Measurements from ENCODE around the gene ADGRG6.

The ADGRG6 gene

DNA sequence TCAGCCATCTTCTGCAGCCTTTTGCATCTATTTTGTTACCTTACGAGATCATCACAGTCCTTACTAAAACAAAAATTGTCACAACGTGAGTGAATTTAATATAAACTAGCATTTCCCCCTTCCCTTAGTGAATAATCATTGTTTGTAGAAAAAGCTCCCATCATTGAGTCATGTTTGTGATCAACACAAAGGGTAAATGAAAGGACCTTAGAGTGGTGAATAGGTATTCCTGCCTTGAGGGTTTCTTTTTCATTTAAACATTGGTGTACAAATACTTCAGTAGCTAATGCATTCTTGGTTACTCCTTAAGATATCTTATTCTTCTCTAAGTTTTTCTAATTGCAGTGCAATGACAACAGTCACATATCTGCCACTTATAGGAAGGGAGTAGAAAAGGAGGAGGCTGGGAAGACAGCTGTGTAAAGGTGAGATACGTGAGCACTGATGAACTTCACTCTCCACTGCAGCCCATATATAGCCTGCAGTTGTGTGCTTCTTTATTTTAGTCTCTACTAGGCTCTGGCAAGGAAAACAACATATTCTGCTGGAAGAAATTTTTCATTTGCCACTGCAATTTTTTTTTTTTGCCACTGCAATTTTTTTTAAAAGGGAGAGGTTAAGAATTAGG is 27.8 kb downstream of the ADGRG6 start:
- Histone ChIP-seq H3K4me1 (ENCODE audit: control insufficient read depth in 5 of 5, insufficient read depth in 5 of 5, low read length in 5 of 5) (peaks cover 0 to 2% (median 0%) of the 10 kb centered on the region in 5 donors), H3K27me3 (ENCODE audit: control insufficient read depth in 5 of 5, insufficient read depth in 4 of 5, low read length in 5 of 5) (peaks cover 0 to 3% (median 0%) of the 10 kb centered on the region in 5 donors), H3K27ac (ENCODE audit: low read depth, low read length) (no peak overlapping the region), H3K36me3 (ENCODE audit: control insufficient read depth in 5 of 5, insufficient read depth in 5 of 5, low read length in 5 of 5) (no peaks in the 10 kb centered on the region), H3K9me3 (ENCODE audit: control insufficient read depth in 5 of 5, low read length in 5 of 5) (no peaks in the 10 kb centered on the region), H3K9ac (ENCODE audit: low read length in 5 of 5) (no peak overlapping the region), H3K4me3 (ENCODE audit: low read depth in 1 of 5, low read length in 5 of 5) (no peak overlapping the region)

DNA sequence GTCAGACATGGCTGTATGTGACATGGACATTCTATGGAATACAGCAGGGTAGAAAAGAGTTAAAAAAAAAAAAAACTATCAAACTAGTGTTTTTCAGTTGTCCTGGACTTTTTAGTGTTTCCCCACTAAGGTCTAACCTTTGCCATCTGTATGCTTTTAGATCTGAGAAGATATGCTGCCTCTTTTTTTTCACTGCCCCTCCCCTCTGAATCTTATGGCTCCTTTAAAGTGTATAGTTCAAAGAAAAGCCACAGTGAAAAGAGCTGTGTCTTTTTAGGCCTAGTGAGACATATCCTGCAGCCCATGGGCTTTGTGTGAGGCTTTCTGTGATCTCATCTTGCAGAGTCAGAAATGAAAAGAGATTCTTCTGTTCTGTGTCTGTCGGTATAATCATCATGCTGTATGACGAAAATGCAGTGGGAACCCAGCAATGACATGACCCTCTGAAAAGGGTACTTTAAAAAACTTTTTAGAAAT is 29.3 kb downstream of the ADGRG6 start:
- Histone ChIP-seq H3K4me1 (ENCODE audit: control insufficient read depth in 5 of 5, insufficient read depth in 5 of 5, low read length in 5 of 5) (peaks cover 0 to 2% (median 0%) of the 10 kb centered on the region in 5 donors), H3K27me3 (ENCODE audit: control insufficient read depth in 5 of 5, insufficient read depth in 4 of 5, low read length in 5 of 5) (peaks cover 0 to 3% (median 0%) of the 10 kb centered on the region in 5 donors), H3K4me3 (ENCODE audit: low read depth in 1 of 5, low read length in 5 of 5) (no peak overlapping the region), H3K36me3 (ENCODE audit: control insufficient read depth in 5 of 5, insufficient read depth in 5 of 5, low read length in 5 of 5) (no peaks in the 10 kb centered on the region), H3K27ac (ENCODE audit: low read depth, low read length) (no peak overlapping the region), H3K9ac (ENCODE audit: low read length in 5 of 5) (no peak overlapping the region), H3K9me3 (ENCODE audit: control insufficient read depth in 5 of 5, low read length in 5 of 5) (no peaks in the 10 kb centered on the region)

DNA sequence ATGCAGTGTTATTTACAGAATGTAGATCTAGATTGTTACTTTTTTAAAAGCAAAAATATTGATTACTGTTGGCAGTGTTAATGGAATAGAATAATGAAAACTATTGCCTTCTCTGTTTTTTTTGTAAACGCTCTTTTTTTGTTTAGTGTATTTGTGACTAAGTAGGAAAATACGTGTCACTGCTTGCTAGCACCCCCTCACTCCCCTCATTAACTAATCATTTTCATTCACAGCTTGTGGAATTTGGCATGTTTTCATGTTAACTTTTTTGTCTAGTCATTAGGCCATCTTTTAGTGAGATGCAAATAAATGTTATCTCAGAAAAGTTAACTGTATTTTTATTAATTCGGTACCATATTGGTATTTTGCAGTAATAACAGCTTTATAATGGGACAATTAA is 29.8 kb downstream of the ADGRG6 start:
- Histone ChIP-seq H3K4me3 (ENCODE audit: low read depth in 1 of 5, low read length in 5 of 5) (no peak overlapping the region), H3K4me1 (ENCODE audit: control insufficient read depth in 5 of 5, insufficient read depth in 5 of 5, low read length in 5 of 5) (peaks cover 0 to 2% (median 0%) of the 10 kb centered on the region in 5 donors), H3K9me3 (ENCODE audit: control insufficient read depth in 5 of 5, low read length in 5 of 5) (no peaks in the 10 kb centered on the region), H3K36me3 (ENCODE audit: control insufficient read depth in 5 of 5, insufficient read depth in 5 of 5, low read length in 5 of 5) (no peaks in the 10 kb centered on the region), H3K9ac (ENCODE audit: low read length in 5 of 5) (no peak overlapping the region), H3K27me3 (ENCODE audit: control insufficient read depth in 5 of 5, insufficient read depth in 4 of 5, low read length in 5 of 5) (peaks cover 0 to 3% (median 0%) of the 10 kb centered on the region in 5 donors), H3K27ac (ENCODE audit: low read depth, low read length) (no peak overlapping the region)

DNA sequence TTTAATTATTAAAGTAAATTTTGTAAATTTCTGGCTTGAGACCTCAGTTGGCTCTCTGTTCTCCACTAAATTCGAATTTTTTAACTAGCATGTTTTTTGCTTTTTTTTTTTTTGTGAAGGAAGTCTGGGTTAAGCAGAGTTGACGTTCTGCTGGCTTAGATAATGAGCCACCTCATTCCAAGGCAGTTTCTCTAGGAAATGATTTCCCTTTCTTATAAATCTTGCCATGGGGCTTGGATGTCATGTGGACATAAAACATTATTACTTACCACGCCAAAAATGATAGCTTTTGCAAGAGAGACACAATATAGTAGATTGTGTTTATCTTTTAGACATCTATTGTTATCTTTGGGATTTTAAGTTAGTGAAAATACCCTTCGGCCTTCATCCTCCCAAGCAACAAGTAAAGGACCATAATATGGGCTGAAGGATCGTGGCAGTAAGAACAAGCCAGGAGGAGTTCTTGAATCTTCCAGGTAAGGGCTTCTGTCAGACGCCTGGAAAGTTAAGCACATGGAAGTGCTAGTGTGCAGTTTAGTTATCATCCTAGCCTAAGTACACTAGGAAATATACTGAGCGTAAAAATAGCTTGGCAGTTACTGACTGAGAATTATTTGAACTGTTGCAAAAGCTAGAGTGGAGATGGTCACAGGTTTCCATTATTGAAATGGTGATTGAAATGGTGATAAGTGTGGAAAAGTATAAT is 30.7 kb downstream of the ADGRG6 start:
- H3K9me3 ChIP-seq (ENCODE audit: control insufficient read depth in 5 of 5, low read length in 5 of 5), result no peaks in the 10 kb centered on the region
- H3K4me1 ChIP-seq (ENCODE audit: control insufficient read depth in 5 of 5, insufficient read depth in 5 of 5, low read length in 5 of 5), result peaks cover 0 to 2% (median 0%) of the 10 kb centered on the region in 5 donors
- no peak overlapping the region for H3K4me3 ChIP-seq (ENCODE audit: low read depth in 1 of 5, low read length in 5 of 5)
- H3K27ac ChIP-seq (ENCODE audit: low read depth, low read length), result no peak overlapping the region
- no peaks in the 10 kb centered on the region for H3K36me3 ChIP-seq (ENCODE audit: control insufficient read depth in 5 of 5, insufficient read depth in 5 of 5, low read length in 5 of 5)
- H3K9ac ChIP-seq (ENCODE audit: low read length in 5 of 5), result no peak overlapping the region
- H3K27me3 ChIP-seq (ENCODE audit: control insufficient read depth in 5 of 5, insufficient read depth in 4 of 5, low read length in 5 of 5), result peaks cover 0 to 3% (median 0%) of the 10 kb centered on the region in 5 donors

DNA sequence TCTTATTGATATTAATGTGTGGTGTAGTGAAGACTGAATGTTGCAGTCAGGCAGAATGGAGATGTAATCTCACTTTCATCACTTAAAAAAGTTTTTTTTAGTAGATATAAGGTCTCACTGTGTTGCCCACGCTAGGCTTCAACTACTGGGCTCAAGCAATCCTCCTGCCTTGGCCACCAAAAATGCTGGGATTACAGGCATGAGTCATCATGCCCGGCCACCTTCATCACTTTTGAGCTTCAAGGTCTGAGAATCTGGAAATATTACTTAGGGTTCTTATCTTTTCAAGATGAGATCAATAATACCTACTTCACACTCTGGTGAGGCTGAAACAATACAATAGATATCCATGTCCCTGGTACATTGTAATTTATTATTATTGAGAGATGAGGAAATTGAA is 31.6 kb downstream of the ADGRG6 start:
- H3K4me3 ChIP-seq (ENCODE audit: low read depth in 1 of 5, low read length in 5 of 5), result no peak overlapping the region
- no peak overlapping the region for H3K27ac ChIP-seq (ENCODE audit: low read depth, low read length)
- H3K4me1 ChIP-seq (ENCODE audit: control insufficient read depth in 5 of 5, insufficient read depth in 5 of 5, low read length in 5 of 5), result peaks cover 0 to 2% (median 0%) of the 10 kb centered on the region in 5 donors
- no peak overlapping the region for H3K9ac ChIP-seq (ENCODE audit: low read length in 5 of 5)
- no peaks in the 10 kb centered on the region for H3K9me3 ChIP-seq (ENCODE audit: control insufficient read depth in 5 of 5, low read length in 5 of 5)
- peaks cover 0 to 3% (median 0%) of the 10 kb centered on the region in 5 donors for H3K27me3 ChIP-seq (ENCODE audit: control insufficient read depth in 5 of 5, insufficient read depth in 4 of 5, low read length in 5 of 5)
- H3K36me3 ChIP-seq (ENCODE audit: control insufficient read depth in 5 of 5, insufficient read depth in 5 of 5, low read length in 5 of 5), result no peaks in the 10 kb centered on the region

DNA sequence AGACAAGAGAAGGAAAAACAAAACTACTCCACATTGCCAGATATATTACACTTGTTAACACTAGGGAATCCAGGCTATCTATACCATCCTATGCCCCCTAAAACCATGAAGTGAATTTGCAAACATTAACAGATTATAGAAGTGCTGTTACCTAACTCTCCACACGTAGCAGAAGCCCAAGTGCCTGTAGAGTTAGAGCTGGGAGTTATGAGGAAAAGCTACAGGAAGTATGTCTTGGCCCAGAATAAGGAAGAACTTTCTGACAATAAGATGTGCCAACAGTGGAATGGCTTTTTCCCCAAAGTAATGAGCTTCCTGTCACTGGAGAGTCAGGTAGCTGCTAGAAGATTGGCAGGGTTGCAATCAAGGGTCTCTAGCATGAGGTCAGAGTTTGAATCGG is 32.5 kb downstream of the ADGRG6 start:
- H3K36me3 ChIP-seq (ENCODE audit: control insufficient read depth in 5 of 5, insufficient read depth in 5 of 5, low read length in 5 of 5), result no peaks in the 10 kb centered on the region
- no peak overlapping the region for H3K27ac ChIP-seq (ENCODE audit: low read depth, low read length)
- H3K4me3 ChIP-seq (ENCODE audit: low read depth in 1 of 5, low read length in 5 of 5), result no peak overlapping the region
- peaks cover 0 to 2% (median 0%) of the 10 kb centered on the region in 5 donors for H3K4me1 ChIP-seq (ENCODE audit: control insufficient read depth in 5 of 5, insufficient read depth in 5 of 5, low read length in 5 of 5)
- peaks cover 0 to 3% (median 0%) of the 10 kb centered on the region in 5 donors for H3K27me3 ChIP-seq (ENCODE audit: control insufficient read depth in 5 of 5, insufficient read depth in 4 of 5, low read length in 5 of 5)
- H3K9ac ChIP-seq (ENCODE audit: low read length in 5 of 5), result no peak overlapping the region
- H3K9me3 ChIP-seq (ENCODE audit: control insufficient read depth in 5 of 5, low read length in 5 of 5), result no peaks in the 10 kb centered on the region

DNA sequence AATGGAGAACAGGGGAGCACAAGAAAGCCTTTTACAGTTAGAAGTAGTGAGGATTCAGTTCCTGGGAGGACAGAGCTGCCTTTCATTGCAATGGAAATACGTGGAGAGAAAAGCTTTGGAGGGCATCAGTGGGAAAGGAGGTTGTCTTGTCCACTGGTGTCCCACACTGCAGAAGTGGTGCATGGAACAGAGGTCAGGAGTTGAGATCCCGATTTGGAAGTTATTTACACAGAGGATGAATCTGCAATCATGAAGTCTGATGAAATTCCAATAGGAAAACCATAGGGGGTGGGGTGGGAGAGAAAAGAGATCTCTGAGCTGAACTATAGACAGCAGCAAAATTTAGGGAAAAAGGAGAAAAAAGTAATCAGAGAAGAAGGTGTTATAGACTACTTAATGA is 33.6 kb downstream of the ADGRG6 start:
- H3K4me3 ChIP-seq (ENCODE audit: low read depth in 1 of 5, low read length in 5 of 5), result no peak overlapping the region
- no peaks in the 10 kb centered on the region for H3K36me3 ChIP-seq (ENCODE audit: control insufficient read depth in 5 of 5, insufficient read depth in 5 of 5, low read length in 5 of 5)
- peaks cover 0 to 2% (median 0%) of the 10 kb centered on the region in 5 donors for H3K4me1 ChIP-seq (ENCODE audit: control insufficient read depth in 5 of 5, insufficient read depth in 5 of 5, low read length in 5 of 5)
- H3K9me3 ChIP-seq (ENCODE audit: control insufficient read depth in 5 of 5, low read length in 5 of 5), result no peaks in the 10 kb centered on the region
- H3K27me3 ChIP-seq (ENCODE audit: control insufficient read depth in 5 of 5, insufficient read depth in 4 of 5, low read length in 5 of 5), result peaks cover 0 to 3% (median 0%) of the 10 kb centered on the region in 5 donors
- no peak overlapping the region for H3K27ac ChIP-seq (ENCODE audit: low read depth, low read length)
- H3K9ac ChIP-seq (ENCODE audit: low read length in 5 of 5), result no peak overlapping the region

DNA sequence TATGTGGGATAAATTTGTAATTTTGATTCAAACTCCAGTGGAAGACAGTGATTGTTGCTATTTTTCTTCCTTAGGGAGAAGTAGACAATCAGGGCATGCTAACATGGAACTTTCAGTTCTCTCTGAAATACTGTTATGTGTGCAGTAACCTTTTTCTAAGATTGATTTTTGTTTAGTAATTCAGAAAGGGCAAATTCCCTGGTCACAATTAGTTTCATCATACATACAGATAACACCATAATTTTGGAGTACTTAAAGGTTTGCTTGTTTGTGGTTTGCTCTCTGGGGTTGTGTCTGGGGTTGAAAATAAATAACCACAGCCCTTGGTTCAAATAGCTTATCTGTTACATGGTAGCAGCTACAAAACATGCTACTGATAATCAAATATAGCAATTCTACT is 34.4 kb downstream of the ADGRG6 start:
- Histone ChIP-seq H3K4me1 (ENCODE audit: control insufficient read depth in 5 of 5, insufficient read depth in 5 of 5, low read length in 5 of 5) (peaks cover 0 to 2% (median 0%) of the 10 kb centered on the region in 5 donors), H3K9ac (ENCODE audit: low read length in 5 of 5) (no peak overlapping the region), H3K4me3 (ENCODE audit: low read depth in 1 of 5, low read length in 5 of 5) (no peak overlapping the region), H3K27me3 (ENCODE audit: control insufficient read depth in 5 of 5, insufficient read depth in 4 of 5, low read length in 5 of 5) (peaks cover 0 to 3% (median 0%) of the 10 kb centered on the region in 5 donors), H3K36me3 (ENCODE audit: control insufficient read depth in 5 of 5, insufficient read depth in 5 of 5, low read length in 5 of 5) (no peaks in the 10 kb centered on the region), H3K9me3 (ENCODE audit: control insufficient read depth in 5 of 5, low read length in 5 of 5) (no peaks in the 10 kb centered on the region), H3K27ac (ENCODE audit: low read depth, low read length) (no peak overlapping the region)

DNA sequence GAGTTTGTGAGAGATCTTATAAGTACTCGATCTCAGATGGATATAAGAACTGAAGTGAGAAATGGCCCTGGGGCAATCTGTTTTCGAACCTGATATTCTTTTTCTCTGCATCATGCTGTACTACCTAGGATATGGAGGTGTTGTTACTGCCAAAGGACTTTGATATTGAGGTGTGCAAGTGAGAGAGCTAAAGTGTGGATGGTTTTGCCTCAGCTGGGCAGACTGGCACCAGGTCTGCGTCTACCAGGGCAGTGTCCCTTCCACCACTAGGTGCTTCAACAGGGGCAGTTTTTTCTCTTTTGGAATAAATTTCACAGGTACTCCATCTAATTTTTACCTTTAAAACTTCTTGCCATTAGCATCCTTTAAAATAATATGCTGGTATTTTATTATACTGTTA is 35.0 kb downstream of the ADGRG6 start:
- no peaks in the 10 kb centered on the region for H3K36me3 ChIP-seq (ENCODE audit: control insufficient read depth in 5 of 5, insufficient read depth in 5 of 5, low read length in 5 of 5)
- H3K9me3 ChIP-seq (ENCODE audit: control insufficient read depth in 5 of 5, low read length in 5 of 5), result no peaks in the 10 kb centered on the region
- H3K4me1 ChIP-seq (ENCODE audit: control insufficient read depth in 5 of 5, insufficient read depth in 5 of 5, low read length in 5 of 5), result peaks cover 0 to 2% (median 0%) of the 10 kb centered on the region in 5 donors
- H3K27me3 ChIP-seq (ENCODE audit: control insufficient read depth in 5 of 5, insufficient read depth in 4 of 5, low read length in 5 of 5), result peaks cover 0 to 3% (median 0%) of the 10 kb centered on the region in 5 donors
- H3K27ac ChIP-seq (ENCODE audit: low read depth, low read length), result no peak overlapping the region
- H3K4me3 ChIP-seq (ENCODE audit: low read depth in 1 of 5, low read length in 5 of 5), result no peak overlapping the region
- H3K9ac ChIP-seq (ENCODE audit: low read length in 5 of 5), result no peak overlapping the region

DNA sequence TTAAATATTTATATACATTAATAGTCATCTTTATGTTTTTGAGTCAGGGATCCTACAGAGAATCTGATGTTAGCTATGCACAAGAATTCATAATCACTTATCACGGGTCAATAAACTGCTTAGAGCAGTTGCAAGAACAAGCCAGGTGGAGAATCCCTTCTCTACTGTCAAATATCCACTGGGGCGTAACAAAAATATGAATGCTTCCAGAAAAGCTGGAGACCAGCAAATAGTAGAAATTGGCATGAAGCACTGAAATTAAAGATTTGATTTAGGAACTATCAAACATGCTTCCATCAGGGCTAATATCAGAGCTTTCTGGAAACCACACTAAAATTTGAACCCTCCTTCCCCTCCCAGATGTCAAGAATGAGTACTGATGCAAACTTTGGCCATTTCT is 37.3 kb downstream of the ADGRG6 start:
- Histone ChIP-seq H3K4me1 (ENCODE audit: control insufficient read depth in 5 of 5, insufficient read depth in 5 of 5, low read length in 5 of 5) (peaks cover 0 to 2% (median 0%) of the 10 kb centered on the region in 5 donors), H3K36me3 (ENCODE audit: control insufficient read depth in 5 of 5, insufficient read depth in 5 of 5, low read length in 5 of 5) (no peaks in the 10 kb centered on the region), H3K27ac (ENCODE audit: low read depth, low read length) (no peak overlapping the region), H3K4me3 (ENCODE audit: low read depth in 1 of 5, low read length in 5 of 5) (no peak overlapping the region), H3K9ac (ENCODE audit: low read length in 5 of 5) (no peak overlapping the region), H3K9me3 (ENCODE audit: control insufficient read depth in 5 of 5, low read length in 5 of 5) (no peaks in the 10 kb centered on the region), H3K27me3 (ENCODE audit: control insufficient read depth in 5 of 5, insufficient read depth in 4 of 5, low read length in 5 of 5) (no peaks in the 10 kb centered on the region)
